NB4 (cell line): ENCODE results near the gene IL36B.

Experiments
- CTCF ChIP-seq: IDR thresholded peaks from one replicate; pipeline ENCODE4 v1.5.1; 2012; ENCODE audit warnings: low read depth, low read length
- MAX ChIP-seq: IDR thresholded peaks from 2 replicates; pipeline ENCODE4 v1.6.1; 2011; ENCODE audit warnings: low read depth, low read length
- MYC ChIP-seq: IDR thresholded peaks from 2 replicates; pipeline ENCODE4 v1.6.1; 2011; ENCODE audit warnings: low read depth, low read length
- POLR2A ChIP-seq: IDR thresholded peaks from 2 replicates; pipeline ENCODE4 v1.6.1; 2011; ENCODE audit warnings: mild to moderate bottlenecking; ENCODE audit not compliant: insufficient read length; ENCODE audit errors: extremely low read depth

- TF ChIP-seq CTCF, result no peak
- no peak for TF ChIP-seq MAX
- no peak for TF ChIP-seq POLR2A
- no peak for TF ChIP-seq MYC
Observed at GRCh38 chr2:113069676-113070605, 17.3 kb upstream of the IL36B start.
